SH-SY5Y (cell line): ENCODE measurements around the gene HACE1.

ENCODE experiments used
- GATA2 ChIP-seq: IDR thresholded peaks from 2 replicates; pipeline ENCODE4 v1.6.1; 2011; ENCODE audit warnings: mild to moderate bottlenecking, low read depth, low read length
- GATA3 ChIP-seq: IDR thresholded peaks from 2 replicates; pipeline ENCODE4 v1.6.1; 2011; ENCODE audit warnings: low read depth, mild to moderate bottlenecking, low read length, moderate library complexity

DNA sequence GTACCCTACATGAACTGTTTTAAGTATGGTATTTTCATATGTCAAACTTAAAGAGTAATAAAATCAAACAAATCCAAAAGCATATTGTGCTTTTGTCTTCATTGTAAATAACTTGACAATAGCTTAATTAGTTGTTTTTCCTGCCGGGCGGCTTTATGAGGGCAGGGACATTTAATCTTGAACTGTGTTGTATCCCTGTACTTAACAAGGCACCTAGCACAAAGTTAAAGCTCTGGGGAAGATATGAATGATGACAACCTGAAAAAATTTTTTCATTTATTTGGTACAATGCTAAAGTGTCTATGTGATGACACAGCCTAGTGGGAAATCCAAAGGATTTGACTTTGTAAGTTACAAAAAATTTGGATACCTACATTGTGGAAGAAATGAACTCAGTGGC is 502 bp upstream of the HACE1 start:
- TF ChIP-seq GATA2 (no peak), GATA3 (no peak)
